Adrenal gland (tissue), 5 donors: ENCODE measurements around the gene BUD31.

Experiments used
- POLR2A ChIP-seq, 2 donors: fragments of 450-650 bp; IDR thresholded peaks; one replicate each; pipeline ENCODE4 v1.6.1; 2017; ENCODE audit warnings: antibody characterized with exemption in 2 of 2, mild to moderate bottlenecking in 2 of 2, moderate library complexity in 1 of 2
- TF ChIP-seq, protein P1 (sequence below), 6 experiments: fragments of 450-650 bp in 4 of 6; fragments of 200-600 bp in 2 of 6; sonication (generic) in 1 of 6; IDR thresholded peaks; 1 replicate in 5 of 6; 2 replicates in 1 of 6; pipeline versions ENCODE4 v1.5.1 to v1.8.0; 2016 to 2021; ENCODE audit warnings: antibody characterized with exemption in 6 of 6, mild to moderate bottlenecking in 2 of 6, moderate library complexity in 1 of 6
- donor health status: DM: no; HTN: no; CAD: no.

DNA sequence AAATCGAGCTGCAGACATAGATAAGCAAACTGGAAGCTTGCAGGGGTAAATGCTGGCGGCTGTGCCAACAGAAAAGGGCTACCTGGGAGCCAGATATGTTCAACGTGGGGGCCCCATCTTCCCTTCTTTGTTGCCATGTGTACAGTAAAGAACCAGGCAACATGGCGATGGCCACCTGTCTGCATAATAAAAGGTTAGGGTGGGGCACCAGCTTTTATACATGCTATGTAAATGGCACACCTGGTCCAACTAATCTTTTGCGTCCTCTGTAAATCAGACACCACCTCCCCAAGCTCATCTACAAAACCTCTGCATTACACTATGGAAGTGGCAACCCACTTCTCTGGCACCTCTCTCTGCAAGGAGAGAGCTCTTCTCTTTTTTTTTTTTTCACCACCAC lies 13.9 kb downstream of the BUD31 start:
- TF ChIP-seq, protein P1, sequence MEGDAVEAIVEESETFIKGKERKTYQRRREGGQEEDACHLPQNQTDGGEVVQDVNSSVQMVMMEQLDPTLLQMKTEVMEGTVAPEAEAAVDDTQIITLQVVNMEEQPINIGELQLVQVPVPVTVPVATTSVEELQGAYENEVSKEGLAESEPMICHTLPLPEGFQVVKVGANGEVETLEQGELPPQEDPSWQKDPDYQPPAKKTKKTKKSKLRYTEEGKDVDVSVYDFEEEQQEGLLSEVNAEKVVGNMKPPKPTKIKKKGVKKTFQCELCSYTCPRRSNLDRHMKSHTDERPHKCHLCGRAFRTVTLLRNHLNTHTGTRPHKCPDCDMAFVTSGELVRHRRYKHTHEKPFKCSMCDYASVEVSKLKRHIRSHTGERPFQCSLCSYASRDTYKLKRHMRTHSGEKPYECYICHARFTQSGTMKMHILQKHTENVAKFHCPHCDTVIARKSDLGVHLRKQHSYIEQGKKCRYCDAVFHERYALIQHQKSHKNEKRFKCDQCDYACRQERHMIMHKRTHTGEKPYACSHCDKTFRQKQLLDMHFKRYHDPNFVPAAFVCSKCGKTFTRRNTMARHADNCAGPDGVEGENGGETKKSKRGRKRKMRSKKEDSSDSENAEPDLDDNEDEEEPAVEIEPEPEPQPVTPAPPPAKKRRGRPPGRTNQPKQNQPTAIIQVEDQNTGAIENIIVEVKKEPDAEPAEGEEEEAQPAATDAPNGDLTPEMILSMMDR (IDR thresholded peaks at IDR 0.05), result no peak
- no peak for TF ChIP-seq POLR2A (IDR thresholded peaks at IDR 0.05)
